A549 (cell line): ENCODE measurements around the gene CUTA. TPM values are rescaled to one million over a fixed set of nuclear protein-coding genes. Genes with fewer than 3 reads are reported as not detected.

Experiments
- ATAC-seq, 2 experiments: fragments of 200-7000 bp in 1 of 2; fragments of >200 bp in 1 of 2; cut with Nextera tagmentation in 1 of 2; cut with Tn5 transposase in 1 of 2; 3 replicates each; pipeline versions ENCODE4 v1.8.0 to v1.9.1; 2018 to 2020; ENCODE audit warnings: mild to moderate bottlenecking in 1 of 2, moderate library complexity in 1 of 2
- CTCF ChIA-PET: fragments of 300-600 bp; sonication (Branson Sonifier 250); formaldehyde crosslinking; extraction: SDS; loops from one replicate; lab custom pipeline; 2021; ENCODE audit warnings: antibody characterized with exemption, inconsistent platforms; lab: Yijun Ruan, JAX
- POLR2A ChIA-PET: fragments of 350-600 bp; formaldehyde crosslinking; extraction: SDS; loops from one replicate; lab custom pipeline; 2021; ENCODE audit warnings: antibody characterized with exemption, inconsistent platforms; lab: Yijun Ruan, JAX
- DNase-seq, 2 experiments: peaks; one replicate each; pipeline versions ENCODE4 v3.0.0 to v3.0.0-alpha.2; 2011 to 2016; ENCODE audit warnings: low read depth in 1 of 2, low spot score in 1 of 2
- FAIRE-seq: peaks from 2 replicates; lab custom pipeline; 2011; peaks lifted over from hg19 to GRCh38; lab: Jason Lieb, UNC
- H3K27ac ChIP-seq, 2 experiments: fragments of >200 bp; sonication (Bioruptor Twin); formaldehyde crosslinking; 3 replicates each; pipeline ENCODE4 v1.5.1; 2016 to 2017
- H3K4me1 ChIP-seq: fragments of >200 bp; sonication (Bioruptor Twin); formaldehyde crosslinking; 3 replicates; pipeline ENCODE4 v1.6.1; 2016
- H3K4me2 ChIP-seq: fragments of >200 bp; sonication (Bioruptor Twin); formaldehyde crosslinking; 3 replicates; pipeline ENCODE4 v1.6.1; 2016
- H3K4me3 ChIP-seq: fragments of >200 bp; sonication (Bioruptor Twin); formaldehyde crosslinking; 3 replicates; pipeline ENCODE4 v1.5.1; 2016
- H3K9me3 ChIP-seq: fragments of >200 bp; sonication (Bioruptor Twin); formaldehyde crosslinking; 3 replicates; pipeline ENCODE4 v1.6.1; 2016
- CBX2 ChIP-seq: fragments of 200-600 bp; sonication (generic); IDR thresholded peaks from 2 replicates; pipeline ENCODE4 v1.6.1; 2016; ENCODE audit warnings: low read depth, mild to moderate bottlenecking, borderline replicate concordance
- CBX8 ChIP-seq: fragments of 200-600 bp; sonication (generic); IDR thresholded peaks from 2 replicates; pipeline ENCODE4 v1.6.1; 2016
- CEBPB ChIP-seq, 2 experiments: fragments of >200 bp in 1 of 2; sonication (Bioruptor Twin) in 1 of 2; formaldehyde crosslinking in 1 of 2; IDR thresholded peaks; 2 replicates each; pipeline ENCODE4 v1.6.1; 2012 to 2016
- CHD4 ChIP-seq: fragments of 200-600 bp; sonication (generic); IDR thresholded peaks from 2 replicates; pipeline ENCODE4 v1.6.1; 2016; ENCODE audit warnings: antibody characterized with exemption, mild to moderate bottlenecking, borderline replicate concordance
- EHMT2 ChIP-seq: fragments of 200-600 bp; sonication (generic); IDR thresholded peaks from 2 replicates; pipeline ENCODE4 v1.6.1; 2016; ENCODE audit warnings: antibody characterized with exemption, low read depth, mild to moderate bottlenecking, moderate library complexity
- EP300 ChIP-seq, 2 experiments: fragments of >200 bp; sonication (Bioruptor Twin); formaldehyde crosslinking; IDR thresholded peaks; 2 replicates in 1 of 2; 3 replicates in 1 of 2; pipeline ENCODE4 v1.6.1; 2016 to 2017
- FOSB ChIP-seq: fragments of 250-450 bp; sonication (Bioruptor Pico); IDR thresholded peaks from 2 replicates; pipeline ENCODE4 v1.5.0; 2020; ENCODE audit warnings: mild to moderate bottlenecking, moderate library complexity
- FOSL2 ChIP-seq, 2 experiments: fragments of 450-650 bp in 1 of 2; fragments of >200 bp in 1 of 2; sonication (Bioruptor Twin) in 1 of 2; formaldehyde crosslinking; IDR thresholded peaks; 2 replicates each; pipeline versions ENCODE4 v1.5.0 to v1.6.1; 2016 to 2020; ENCODE audit warnings: mild to moderate bottlenecking in 1 of 2, moderate library complexity in 1 of 2
- GATA3 ChIP-seq: IDR thresholded peaks from 2 replicates; pipeline ENCODE4 v1.6.1; 2012; ENCODE audit warnings: borderline replicate concordance
- HES2 ChIP-seq: fragments of >200 bp; sonication (Bioruptor Twin); formaldehyde crosslinking; IDR thresholded peaks from 2 replicates; pipeline ENCODE4 v1.6.1; 2016
- HEYL ChIP-seq: fragments of 250-450 bp; sonication (Bioruptor Pico); IDR thresholded peaks from 2 replicates; pipeline ENCODE4 v1.8.0; 2021; ENCODE audit warnings: mild to moderate bottlenecking, moderate library complexity
- HOXA7 ChIP-seq: fragments of 250-450 bp; sonication (Bioruptor Pico); IDR thresholded peaks from 2 replicates; pipeline ENCODE4 v1.5.0; 2020; ENCODE audit warnings: mild to moderate bottlenecking, moderate library complexity
- HOXB13 ChIP-seq: fragments of 250-450 bp; sonication (Bioruptor Pico); IDR thresholded peaks from 2 replicates; pipeline ENCODE4 v1.5.0; 2020; ENCODE audit warnings: low read depth, mild to moderate bottlenecking, moderate library complexity
- HOXB5 ChIP-seq: fragments of 250-450 bp; sonication (Bioruptor Pico); IDR thresholded peaks from 2 replicates; pipeline ENCODE4 v1.5.0; 2020; ENCODE audit warnings: mild to moderate bottlenecking, moderate library complexity
- JUNB ChIP-seq: fragments of >200 bp; sonication (Bioruptor Twin); formaldehyde crosslinking; IDR thresholded peaks from 2 replicates; pipeline ENCODE4 v1.6.1; 2016
- KDM5A ChIP-seq: fragments of 200-600 bp; sonication (generic); IDR thresholded peaks from 2 replicates; pipeline ENCODE4 v1.6.1; 2016; ENCODE audit warnings: antibody characterized with exemption, mild to moderate bottlenecking
- NFE2L2 ChIP-seq: fragments of 150-350 bp; conservative IDR thresholded peaks from 2 replicates; pipeline ENCODE4 v1.6.1; 2014; ENCODE audit warnings: low read length
- NPAS2 ChIP-seq: fragments of 250-450 bp; sonication (Bioruptor Pico); IDR thresholded peaks from 2 replicates; pipeline ENCODE4 v1.8.0; 2022; ENCODE audit warnings: mild to moderate bottlenecking, moderate library complexity, borderline replicate concordance
- PHF8 ChIP-seq: fragments of 200-600 bp; sonication (generic); IDR thresholded peaks from 2 replicates; pipeline ENCODE4 v1.6.1; 2016; ENCODE audit warnings: low read depth, mild to moderate bottlenecking, antibody characterized with exemption, moderate library complexity, borderline replicate concordance
- POLR2A ChIP-seq: IDR thresholded peaks from 2 replicates; pipeline ENCODE4 v1.6.1; 2012; ENCODE audit warnings: mild to moderate bottlenecking, low read length
- RARB ChIP-seq: fragments of 250-450 bp; sonication (Bioruptor Pico); IDR thresholded peaks from 2 replicates; pipeline ENCODE4 v1.8.0; 2021; ENCODE audit warnings: mild to moderate bottlenecking, moderate library complexity
- RCOR1 ChIP-seq: fragments of 150-350 bp; IDR thresholded peaks from 2 replicates; pipeline ENCODE4 v1.6.1; 2014; ENCODE audit warnings: antibody characterized with exemption, low read length, low read depth
- RFX5 ChIP-seq: fragments of 450-650 bp; IDR thresholded peaks from 2 replicates; pipeline ENCODE4 v1.7.1; 2014; ENCODE audit warnings: antibody characterized with exemption, mild to moderate bottlenecking, moderate library complexity
- RNF2 ChIP-seq: fragments of 200-600 bp; sonication (generic); IDR thresholded peaks from 2 replicates; pipeline ENCODE4 v1.6.1; 2016; ENCODE audit warnings: low read depth, mild to moderate bottlenecking, antibody characterized with exemption, moderate library complexity, borderline replicate concordance
- SMC3 ChIP-seq: fragments of >200 bp; sonication (Bioruptor Twin); formaldehyde crosslinking; IDR thresholded peaks from 3 replicates; pipeline ENCODE4 v1.6.1; 2018; ENCODE audit warnings: inconsistent platforms
- TP53 ChIP-seq: fragments of 250-450 bp; sonication (Bioruptor Pico); IDR thresholded peaks from 2 replicates; pipeline ENCODE4 v1.5.0; 2021; ENCODE audit warnings: mild to moderate bottlenecking, moderate library complexity
- ZC3H11A ChIP-seq: fragments of 450-650 bp; IDR thresholded peaks from 2 replicates; pipeline ENCODE4 v1.6.1; 2014; ENCODE audit warnings: antibody characterized with exemption, mild to moderate bottlenecking
- ZFP36 ChIP-seq: fragments of 450-650 bp; IDR thresholded peaks from 2 replicates; pipeline ENCODE4 v1.6.1; 2014; ENCODE audit warnings: borderline replicate concordance; ENCODE audit not compliant: partially characterized antibody
- ZSCAN20 ChIP-seq: fragments of 250-450 bp; sonication (Bioruptor Pico); IDR thresholded peaks from 2 replicates; pipeline ENCODE4 v1.8.0; 2022; ENCODE audit warnings: mild to moderate bottlenecking, moderate library complexity
- WGBS: methylation state at CpG from one replicate; pipeline ENCODE4 v1.1.6; 2017; ENCODE audit errors: missing lambda C conversion rate; 5-methylcytosine and 5-hydroxymethylcytosine counted together
- polyA plus RNA-seq, 4 experiments: library from polyadenylated mRNA; depleted of rRNA in 3 of 4; stranded (reverse); fragments of >200 nt; fragmentation: RNase III in 1 of 4; extraction: RNeasy Plus Mini Kit Qiagen cat#74134 plus additional on column Dnase treatment in 1 of 4; gene quantifications; 2 replicates in 3 of 4; 3 replicates in 1 of 4; pipeline ENCODE4 v1.2.3, GENCODE V29; 2011 to 2017
- TF ChIP-seq, protein P1 (sequence below): IDR thresholded peaks from 2 replicates; pipeline ENCODE4 v1.6.1; 2012; ENCODE audit warnings: low read depth, borderline replicate concordance

CUTA gene
- polyA plus RNA-seq, 2 of the 4 experiments (the other 2 are of a cell fraction): 98.9 to 175 TPM

DNA sequence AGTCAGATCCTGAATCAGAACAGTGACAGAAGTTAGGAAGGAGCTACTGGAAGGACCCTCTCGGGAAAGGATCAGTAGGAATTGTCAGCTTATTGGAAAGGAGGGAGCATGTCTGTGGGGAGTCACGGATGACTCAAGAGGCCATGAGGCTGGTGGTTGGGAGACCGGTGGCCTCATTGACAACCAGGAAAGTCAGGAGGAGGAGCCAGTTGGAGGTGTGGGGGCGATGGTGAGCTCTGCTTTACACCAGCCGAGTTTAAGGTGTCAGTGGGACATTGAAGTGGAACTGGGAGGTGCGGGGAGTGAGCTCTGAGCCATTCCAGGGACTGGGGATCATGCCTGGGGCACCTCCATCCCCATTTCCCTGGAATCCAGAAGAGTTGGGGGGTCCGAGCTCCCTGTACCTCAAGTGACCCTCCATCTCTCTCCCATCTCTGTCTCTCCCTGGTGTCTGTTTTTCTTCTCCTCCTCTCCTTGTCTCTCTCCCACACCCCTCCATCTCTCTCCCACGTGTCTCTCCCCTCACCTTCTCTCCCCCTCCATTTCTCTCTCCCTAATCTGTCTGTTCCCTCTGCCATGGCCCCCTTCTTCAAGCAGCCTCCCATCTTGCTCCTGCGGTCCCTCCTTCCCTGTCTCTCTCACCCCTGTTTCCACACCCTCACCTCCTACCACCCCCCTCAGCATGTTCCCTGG, 22.2 kb upstream of the CUTA start:
- ChIA-PET POLR2A (interaction anchor here (1.0 kb wide), 1 partner anchor 14 kb away, joined by 4 read pairs; the partner anchor contains the start of gene ZBTB9), CTCF (interaction anchor here (1.3 to 2.1 kb wide), 2 partner anchors 8 to 260 kb away, joined by 3 to 4 read pairs; no protein-coding TSS in a partner anchor)
- WGBS: 78% methylated on average over 9 of the region's 9 CpGs
- H3K4me3 ChIP-seq: no peak overlapping the region
- H3K4me2 ChIP-seq: no peak overlapping the region
- FAIRE-seq (no peak), DNase-seq (no peak), ATAC-seq (no peak)
- no peaks in the 10 kb centered on the region for H3K4me1 ChIP-seq
- TF ChIP-seq PHF8: no peak
- TF ChIP-seq EHMT2: no peak
- TF ChIP-seq RFX5: no peak
- TF ChIP-seq FOSL2 (IDR thresholded peaks at IDR 0.05): no peak
- no peak for TF ChIP-seq FOSL2 (CRISPR knock-in tag; IDR thresholded peaks at IDR 0.05)
- no peak for TF ChIP-seq CHD4
- no peak for TF ChIP-seq CEBPB (IDR thresholded peaks at IDR 0.05)
- TF ChIP-seq, all 56 proteins: peak for 0
- Histone ChIP-seq H3K27ac (no peak overlapping the region), H3K9me3 (no peaks in the 10 kb centered on the region)

DNA sequence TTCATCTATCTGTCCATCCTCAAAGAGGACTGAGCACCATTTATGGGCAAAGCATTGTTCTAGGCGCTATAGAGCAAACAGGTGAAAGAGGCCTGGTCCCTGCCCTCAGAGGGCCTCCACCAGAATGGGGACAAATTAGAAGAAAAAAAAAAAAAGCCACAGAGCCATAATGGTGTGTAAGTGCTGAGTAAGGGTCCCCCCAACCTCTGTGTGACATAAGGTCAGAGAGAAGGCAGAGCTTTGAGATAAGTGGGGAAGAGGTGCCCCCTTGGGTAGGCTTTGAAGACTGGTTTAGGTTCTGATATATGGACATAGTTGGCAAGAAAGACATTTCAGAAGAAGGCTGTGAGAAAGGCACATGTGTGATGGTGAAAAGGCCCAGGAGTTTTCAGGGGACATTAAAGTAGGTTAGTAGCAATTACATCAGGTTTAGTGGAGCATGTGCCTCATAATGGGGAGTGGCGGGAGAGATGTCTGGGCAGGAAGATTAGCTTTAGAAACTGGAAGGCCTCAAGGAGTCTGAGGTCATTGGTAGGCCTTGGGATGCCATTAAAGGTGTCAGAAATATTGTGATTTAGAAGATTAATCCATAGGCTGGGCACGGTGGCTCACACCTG, 21.2 kb upstream of the CUTA start:
- H3K4me2 ChIP-seq: no peak overlapping the region
- no peak overlapping the region for H3K27ac ChIP-seq
- H3K9me3 ChIP-seq: no peaks in the 10 kb centered on the region
- DNase-seq (no peak), ATAC-seq (no peak), FAIRE-seq (no peak)
- ChIA-PET POLR2A (no interaction called here), CTCF (interaction anchor here (1.0 to 2.1 kb wide), 3 partner anchors 9 to 261 kb away, joined by 3 to 4 read pairs (median 3); no protein-coding TSS in a partner anchor)
- no peak overlapping the region for H3K4me3 ChIP-seq
- 96% methylated on average over 3 of the region's 3 CpGs for WGBS
- TF ChIP-seq EP300 (IDR thresholded peaks at IDR 0.05): no peak
- no peak for TF ChIP-seq CBX8
- H3K4me1 ChIP-seq: no peaks in the 10 kb centered on the region

GRCh38 chr6:33437666-33438065, 19.8 kb upstream of the CUTA start:
- Histone ChIP-seq H3K27ac (no peak overlapping the region), H3K9me3 (no peaks in the 10 kb centered on the region), H3K4me1 (no peaks in the 10 kb centered on the region), H3K4me2 (no peak overlapping the region), H3K4me3 (no peak overlapping the region)
- CTCF ChIA-PET: interaction anchor here (3.0 kb wide), 1 partner anchor 12 kb away, joined by 11 read pairs; no protein-coding TSS in a partner anchor
- POLR2A ChIA-PET: no interaction called here
- DNase-seq (no peak), ATAC-seq (no peak), FAIRE-seq (no peak)
- WGBS: 95% methylated on average over 15 of the region's 18 CpGs
- no peak for TF ChIP-seq CBX2
- no peak for TF ChIP-seq SMC3
- TF ChIP-seq POLR2A: no peak
- no peak for TF ChIP-seq ZSCAN20 (CRISPR knock-in tag)
- no peak for TF ChIP-seq ZC3H11A
- no peak for TF ChIP-seq PHF8
- TF ChIP-seq JUNB: no peak
- no peak for TF ChIP-seq RFX5
- TF ChIP-seq RCOR1: no peak
- TF ChIP-seq HEYL (CRISPR knock-in tag): no peak
- TF ChIP-seq NFE2L2: no peak
- no peak for TF ChIP-seq RARB
- TF ChIP-seq HES2: no peak
- TF ChIP-seq CHD4: no peak
- TF ChIP-seq GATA3: no peak
- TF ChIP-seq FOSB (CRISPR knock-in tag): no peak

GRCh38 chr6:33434961-33435360, 17.1 kb upstream of the CUTA start:
- FAIRE-seq (no peak), DNase-seq (no peak), ATAC-seq (no peak)
- CTCF ChIA-PET: interaction anchor here (0.6 to 3.0 kb wide), 2 partner anchors 9 to 134 kb away, joined by 4 to 11 read pairs; no protein-coding TSS in a partner anchor
- H3K4me3 ChIP-seq: no peak overlapping the region
- 93% methylated on average over 4 of the region's 4 CpGs for WGBS
- no peak overlapping the region for H3K27ac ChIP-seq
- H3K4me2 ChIP-seq: no peak overlapping the region
- no peaks in the 10 kb centered on the region for H3K9me3 ChIP-seq
- POLR2A ChIA-PET: no interaction called here
- peaks cover 18% of the 10 kb centered on the region; the same call in 2 of the 3 replicates for H3K4me1 ChIP-seq
- no peak for TF ChIP-seq HOXB5 (CRISPR knock-in tag)
- no peak for TF ChIP-seq NPAS2
- no peak for TF ChIP-seq KDM5A
- no peak for TF ChIP-seq RFX5
- TF ChIP-seq ZFP36: no peak
- no peak for TF ChIP-seq ZC3H11A
- TF ChIP-seq HOXB13: no peak
- TF ChIP-seq, protein P1, sequence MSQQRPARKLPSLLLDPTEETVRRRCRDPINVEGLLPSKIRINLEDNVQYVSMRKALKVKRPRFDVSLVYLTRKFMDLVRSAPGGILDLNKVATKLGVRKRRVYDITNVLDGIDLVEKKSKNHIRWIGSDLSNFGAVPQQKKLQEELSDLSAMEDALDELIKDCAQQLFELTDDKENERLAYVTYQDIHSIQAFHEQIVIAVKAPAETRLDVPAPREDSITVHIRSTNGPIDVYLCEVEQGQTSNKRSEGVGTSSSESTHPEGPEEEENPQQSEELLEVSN: no peak
- no peak for TF ChIP-seq HOXA7 (CRISPR knock-in tag)
- TF ChIP-seq TP53: no peak
- TF ChIP-seq RNF2: no peak
